OCI-LY3 (cell line): ENCODE measurements around the gene WWOX.

Experiments
- H2AFZ ChIP-seq: fragments of 200-600, 300-600 bp; shearing (Covaris generic); 2 replicates; pipeline ENCODE4 v1.6.0; 2014; ENCODE audit warnings: antibody characterized with exemption, low read depth, low read length
- H3K27ac ChIP-seq: fragments of 200-600, 300-600 bp; sonication (generic); 2 replicates; pipeline ENCODE4 v1.5.1; 2014; ENCODE audit warnings: mild to moderate bottlenecking, low read length, moderate library complexity, mixed read lengths
- H3K27me3 ChIP-seq: fragments of 200-600, 300-600 bp; sonication (generic); 2 replicates; pipeline ENCODE4 v1.6.1; 2014; ENCODE audit warnings: low read depth, low read length, mixed read lengths
- H3K36me3 ChIP-seq: fragments of 200-600, 300-600 bp; sonication (generic); replicated peaks from 2 replicates; pipeline ENCODE3; 2014; ENCODE audit warnings: low read depth, low read length, mixed read lengths
- H3K4me1 ChIP-seq: fragments of 300-600, 200-600 bp; sonication (generic); 2 replicates; pipeline ENCODE4 v1.6.1; 2014; ENCODE audit warnings: low read length, mixed read lengths
- H3K4me2 ChIP-seq: fragments of 200-600, 300-600 bp; sonication (generic); 2 replicates; pipeline ENCODE4 v1.6.1; 2014; ENCODE audit warnings: low read length, mixed read lengths
- H3K4me3 ChIP-seq: fragments of 300-600, 200-600 bp; sonication (generic); 2 replicates; pipeline ENCODE4 v1.5.1; 2014; ENCODE audit warnings: antibody characterized with exemption, mild to moderate bottlenecking, low read length, moderate library complexity
- H3K79me2 ChIP-seq: fragments of 300-600, 200-600 bp; shearing (Covaris generic); 2 replicates; pipeline ENCODE4 v1.6.1; 2014; ENCODE audit warnings: mild to moderate bottlenecking, low read length, mixed read lengths
- H3K9ac ChIP-seq: fragments of 300-600, 200-600 bp; shearing (Covaris generic); 2 replicates; pipeline ENCODE4 v1.6.0; 2014; ENCODE audit warnings: mild to moderate bottlenecking, low read length, moderate library complexity
- H3K9me3 ChIP-seq: fragments of 200-600, 300-600 bp; shearing (Covaris generic); 2 replicates; pipeline ENCODE4 v1.6.1; 2014; ENCODE audit warnings: low read length, mixed read lengths; ENCODE audit not compliant: insufficient read depth
- H4K20me1 ChIP-seq: fragments of 200-600, 300-600 bp; sonication (generic); 2 replicates; pipeline ENCODE4 v1.6.1; 2016; ENCODE audit warnings: low read length, mixed read lengths; ENCODE audit not compliant: insufficient read depth
- CTCF ChIP-seq: fragments of 200-600, 300-600 bp; sonication (generic); IDR thresholded peaks from 2 replicates; pipeline ENCODE4 v1.5.1; 2014; ENCODE audit warnings: antibody characterized with exemption, low read length, low read depth
- EZH2phosphoT487 ChIP-seq: fragments of 200-600 bp; shearing (Covaris generic); IDR thresholded peaks from 2 replicates; pipeline ENCODE4 v1.6.1; 2018; ENCODE audit warnings: antibody characterized with exemption, mixed run types, low read depth

WWOX gene

GRCh38 chr16:78463591-78463990, 364.1 kb downstream of the WWOX start:
- Histone ChIP-seq H3K27ac (no peak overlapping the region), H3K79me2 (no peaks in the 10 kb centered on the region), H4K20me1 (no peaks in the 10 kb centered on the region), H3K4me2 (no peak overlapping the region), H3K36me3 (no peaks in the 10 kb centered on the region), H3K9me3 (no peaks in the 10 kb centered on the region), H3K4me3 (no peak overlapping the region), H3K27me3 (no peaks in the 10 kb centered on the region), H3K4me1 (no peaks in the 10 kb centered on the region), H2AFZ (no peak overlapping the region), H3K9ac (no peak overlapping the region)
- TF ChIP-seq EZH2phosphoT487 (no peak), CTCF (no peak)

- no peaks in the 10 kb centered on the region for H3K4me1 ChIP-seq
- TF ChIP-seq CTCF: no peak
- no peak for TF ChIP-seq EZH2phosphoT487
- no peaks in the 10 kb centered on the region for H3K27me3 ChIP-seq
These were observed 365.4 kb downstream of the WWOX start for GRCh38 chr16:78464833-78465232.

DNA sequence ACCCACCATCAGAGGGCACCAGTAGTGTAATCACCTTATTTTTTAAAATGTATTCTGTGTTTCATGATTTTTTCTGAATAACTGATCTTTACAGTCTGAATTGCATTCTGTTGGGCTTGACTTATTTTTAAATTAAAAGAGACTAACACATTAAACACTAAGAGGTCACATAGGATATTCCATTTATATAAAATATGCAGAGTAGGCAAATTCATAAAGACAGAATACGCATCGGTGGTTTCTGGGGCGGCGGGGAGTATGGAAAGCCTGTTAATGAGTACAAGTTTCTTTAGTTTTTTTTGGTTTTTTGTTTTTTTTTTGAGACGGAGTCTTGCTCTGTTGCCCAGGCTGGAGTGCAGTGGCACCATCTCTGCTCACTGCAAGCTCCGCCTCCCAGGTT, 366.3 kb downstream of the WWOX start:
- TF ChIP-seq CTCF (no peak), EZH2phosphoT487 (no peak)

More at GRCh38 chr16:78464833-78465232, 365.4 kb downstream of the WWOX start:
- Histone ChIP-seq H2AFZ (no peak overlapping the region), H4K20me1 (no peaks in the 10 kb centered on the region), H3K79me2 (no peaks in the 10 kb centered on the region), H3K27ac (no peak overlapping the region), H3K9ac (no peak overlapping the region), H3K4me2 (no peak overlapping the region), H3K4me3 (no peak overlapping the region), H3K36me3 (no peaks in the 10 kb centered on the region), H3K9me3 (no peaks in the 10 kb centered on the region)

DNA sequence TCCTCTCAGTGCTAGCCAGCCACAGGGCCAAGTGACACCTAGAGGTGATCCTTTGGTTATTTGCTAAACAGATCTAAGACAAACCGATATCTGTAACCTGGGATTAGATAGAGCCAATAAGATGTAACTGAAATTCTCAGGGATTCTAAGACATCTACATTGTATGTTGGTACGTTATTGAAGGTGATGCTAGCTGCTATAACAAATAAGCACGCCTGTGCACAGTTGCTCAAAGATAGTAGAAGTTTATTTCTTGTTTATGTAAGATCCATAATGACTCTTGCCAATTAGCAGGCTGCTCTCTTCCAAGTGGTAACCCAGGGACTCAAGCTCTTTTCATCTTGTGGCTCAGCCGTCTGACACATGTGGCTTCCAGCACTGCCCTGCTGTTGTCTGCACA, 370.3 kb downstream of the WWOX start:
- H3K4me1 ChIP-seq: peaks cover 5% of the 10 kb centered on the region
- no peak overlapping the region for H2AFZ ChIP-seq
- no peaks in the 10 kb centered on the region for H3K9me3 ChIP-seq
- TF ChIP-seq CTCF (no peak), EZH2phosphoT487 (no peak)
- H3K9ac ChIP-seq: no peak overlapping the region
- no peaks in the 10 kb centered on the region for H4K20me1 ChIP-seq
- H3K4me2 ChIP-seq: no peak overlapping the region
- H3K36me3 ChIP-seq: no peaks in the 10 kb centered on the region
- no peaks in the 10 kb centered on the region for H3K79me2 ChIP-seq
- H3K27ac ChIP-seq: no peak overlapping the region
- no peak overlapping the region for H3K4me3 ChIP-seq
- no peaks in the 10 kb centered on the region for H3K27me3 ChIP-seq

More for the DNA sequence above, 366.3 kb downstream of the WWOX start:
- Histone ChIP-seq H3K9ac (no peak overlapping the region), H3K4me1 (no peaks in the 10 kb centered on the region), H3K27me3 (no peaks in the 10 kb centered on the region), H3K9me3 (no peaks in the 10 kb centered on the region), H3K36me3 (no peaks in the 10 kb centered on the region), H4K20me1 (no peaks in the 10 kb centered on the region), H2AFZ (no peak overlapping the region), H3K4me3 (no peak overlapping the region), H3K79me2 (no peaks in the 10 kb centered on the region), H3K27ac (no peak overlapping the region), H3K4me2 (no peak overlapping the region)
